ENCODE results near the gene TGIF2LY.
"Not testable (repeated sequence)": the region's sequence is repeated elsewhere in the genome, so short reads cannot be mapped to it uniquely, and the experiment has no call there.

- TF ChIP-seq, protein P1, sequence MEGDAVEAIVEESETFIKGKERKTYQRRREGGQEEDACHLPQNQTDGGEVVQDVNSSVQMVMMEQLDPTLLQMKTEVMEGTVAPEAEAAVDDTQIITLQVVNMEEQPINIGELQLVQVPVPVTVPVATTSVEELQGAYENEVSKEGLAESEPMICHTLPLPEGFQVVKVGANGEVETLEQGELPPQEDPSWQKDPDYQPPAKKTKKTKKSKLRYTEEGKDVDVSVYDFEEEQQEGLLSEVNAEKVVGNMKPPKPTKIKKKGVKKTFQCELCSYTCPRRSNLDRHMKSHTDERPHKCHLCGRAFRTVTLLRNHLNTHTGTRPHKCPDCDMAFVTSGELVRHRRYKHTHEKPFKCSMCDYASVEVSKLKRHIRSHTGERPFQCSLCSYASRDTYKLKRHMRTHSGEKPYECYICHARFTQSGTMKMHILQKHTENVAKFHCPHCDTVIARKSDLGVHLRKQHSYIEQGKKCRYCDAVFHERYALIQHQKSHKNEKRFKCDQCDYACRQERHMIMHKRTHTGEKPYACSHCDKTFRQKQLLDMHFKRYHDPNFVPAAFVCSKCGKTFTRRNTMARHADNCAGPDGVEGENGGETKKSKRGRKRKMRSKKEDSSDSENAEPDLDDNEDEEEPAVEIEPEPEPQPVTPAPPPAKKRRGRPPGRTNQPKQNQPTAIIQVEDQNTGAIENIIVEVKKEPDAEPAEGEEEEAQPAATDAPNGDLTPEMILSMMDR (conservative IDR thresholded peaks at IDR 0.05; ENCODE audit: low read length) = not testable (repeated sequence)
- not testable (repeated sequence) for TF ChIP-seq EZH2phosphoT487 (IDR thresholded peaks at IDR 0.05; ENCODE audit: borderline replicate concordance)
Observed at GRCh38 chrY:3578767-3579166, at the start of gene TGIF2LY.

Measured in Loucy (cell line).